ENCODE results near the gene IFNA13. TPM values are rescaled to one million over a fixed set of nuclear protein-coding genes. Genes with fewer than 3 reads are reported as not detected.

IFNA13 gene
- total RNA-seq, 4 donors from 2014 or later = not detected

DNA sequence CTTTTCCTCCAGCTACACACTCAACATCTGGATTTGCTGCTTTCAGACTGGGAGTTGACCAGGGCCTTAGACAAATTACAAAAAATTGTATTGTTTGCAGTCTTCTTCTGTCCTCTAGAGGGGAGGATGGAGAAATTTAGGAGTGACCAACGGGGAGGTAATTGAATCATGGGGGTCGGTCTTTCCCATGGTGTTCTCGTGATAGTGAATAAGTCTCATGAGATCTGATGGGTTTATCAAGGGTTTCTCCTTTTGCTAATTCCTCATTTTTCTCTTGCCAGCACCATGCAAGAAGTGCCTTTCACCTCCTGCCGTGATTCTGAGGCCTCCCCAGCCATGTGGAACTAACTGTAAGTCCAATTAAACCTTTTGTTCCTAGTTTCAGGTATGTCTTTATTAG is 45.3 kb upstream of the IFNA13 start:
- H3K9me3 ChIP-seq = no peaks in the 10 kb centered on the region
- peaks cover 0 to 26% (median 8%) of the 10 kb centered on the region in 4 donors for H3K4me1 ChIP-seq
- intact Hi-C loops (cut with DNase I; ENCODE audit: low total_unique reads) (no loop called here), in situ Hi-C loops (cut with MboI; ENCODE audit: low pct_ligation_motif_present in 1 of 4, low pct_unique_long_range_greater_than_20kb in 1 of 4, low sequenced_read_pairs in 3 of 4) (no loop called here)
- TF ChIP-seq POLR2AphosphoS5 (IDR thresholded peaks at IDR 0.05) = no peak
- TF ChIP-seq, protein P1, sequence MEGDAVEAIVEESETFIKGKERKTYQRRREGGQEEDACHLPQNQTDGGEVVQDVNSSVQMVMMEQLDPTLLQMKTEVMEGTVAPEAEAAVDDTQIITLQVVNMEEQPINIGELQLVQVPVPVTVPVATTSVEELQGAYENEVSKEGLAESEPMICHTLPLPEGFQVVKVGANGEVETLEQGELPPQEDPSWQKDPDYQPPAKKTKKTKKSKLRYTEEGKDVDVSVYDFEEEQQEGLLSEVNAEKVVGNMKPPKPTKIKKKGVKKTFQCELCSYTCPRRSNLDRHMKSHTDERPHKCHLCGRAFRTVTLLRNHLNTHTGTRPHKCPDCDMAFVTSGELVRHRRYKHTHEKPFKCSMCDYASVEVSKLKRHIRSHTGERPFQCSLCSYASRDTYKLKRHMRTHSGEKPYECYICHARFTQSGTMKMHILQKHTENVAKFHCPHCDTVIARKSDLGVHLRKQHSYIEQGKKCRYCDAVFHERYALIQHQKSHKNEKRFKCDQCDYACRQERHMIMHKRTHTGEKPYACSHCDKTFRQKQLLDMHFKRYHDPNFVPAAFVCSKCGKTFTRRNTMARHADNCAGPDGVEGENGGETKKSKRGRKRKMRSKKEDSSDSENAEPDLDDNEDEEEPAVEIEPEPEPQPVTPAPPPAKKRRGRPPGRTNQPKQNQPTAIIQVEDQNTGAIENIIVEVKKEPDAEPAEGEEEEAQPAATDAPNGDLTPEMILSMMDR (IDR thresholded peaks at IDR 0.05) = no peak
- no peak for TF ChIP-seq POLR2A (IDR thresholded peaks at IDR 0.05)
- no peak for TF ChIP-seq EP300 (IDR thresholded peaks at IDR 0.05; ENCODE audit: low read depth)
- WGBS, 2 donors (ENCODE audit: low coverage in 1 of 2) = 75 to 82% methylated on average over 3 to 4 of the region's 4 CpGs
- H3K27me3 ChIP-seq = no peaks in the 10 kb centered on the region
- H3K27ac ChIP-seq = no peak overlapping the region
- H3K4me3 ChIP-seq = no peak overlapping the region
- no peak for DNase-seq
- H3K36me3 ChIP-seq = no peaks in the 10 kb centered on the region

DNA sequence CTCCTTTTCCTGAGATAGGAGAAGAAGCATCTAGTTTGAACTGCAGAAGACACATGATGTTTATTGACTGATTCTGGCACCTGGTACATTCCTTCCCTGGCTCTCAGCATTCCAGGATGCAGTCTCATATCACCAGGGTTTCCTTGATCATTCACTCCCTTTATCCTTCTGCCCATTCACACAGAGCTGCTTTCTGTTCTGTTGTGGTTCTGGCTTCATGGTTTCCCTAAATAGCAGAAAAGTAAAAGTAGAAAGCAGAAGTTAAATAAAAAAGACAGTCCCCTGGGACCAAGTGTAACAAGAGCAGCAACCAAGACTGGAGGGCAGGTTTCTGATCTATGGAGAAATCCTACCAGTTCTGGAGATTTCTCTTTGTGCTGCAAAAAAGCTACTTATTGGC is 44.2 kb upstream of the IFNA13 start:
- in situ Hi-C loops (cut with MboI; ENCODE audit: low pct_ligation_motif_present in 1 of 4, low pct_unique_long_range_greater_than_20kb in 1 of 4, low sequenced_read_pairs in 3 of 4) (no loop called here), intact Hi-C loops (cut with DNase I; ENCODE audit: low total_unique reads) (no loop called here)
- Histone ChIP-seq H3K27me3 (no peaks in the 10 kb centered on the region), H3K36me3 (no peaks in the 10 kb centered on the region), H3K4me3 (no peak overlapping the region), H3K27ac (no peak overlapping the region), H3K4me1 (peaks cover 0 to 26% (median 8%) of the 10 kb centered on the region in 4 donors), H3K9me3 (no peaks in the 10 kb centered on the region)
- no peak for DNase-seq
- TF ChIP-seq, protein P1 (IDR thresholded peaks at IDR 0.05) = no peak
- TF ChIP-seq POLR2AphosphoS5 (IDR thresholded peaks at IDR 0.05) (no peak), POLR2A (IDR thresholded peaks at IDR 0.05) (no peak), EP300 (IDR thresholded peaks at IDR 0.05; ENCODE audit: low read depth) (no peak)

DNA sequence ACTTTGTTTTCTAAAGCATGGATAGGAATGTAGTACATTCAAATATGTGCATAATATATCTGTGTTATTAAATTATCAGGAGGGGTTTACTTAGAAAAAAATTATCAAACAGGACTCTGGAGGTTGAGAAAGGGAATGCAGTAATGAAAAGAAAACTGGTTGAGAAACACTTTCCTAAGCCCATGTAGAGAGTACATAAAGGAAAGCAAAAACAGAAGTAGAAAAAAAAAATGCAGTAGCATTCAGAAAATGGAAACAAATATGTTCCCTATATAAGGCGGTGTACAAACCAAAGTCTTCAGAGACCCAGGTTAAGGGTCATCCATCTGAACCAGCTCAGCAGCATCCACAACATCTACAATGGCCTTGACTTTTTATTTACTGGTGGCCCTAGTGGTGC is 41.0 kb upstream of the IFNA13 start, which contains the start of gene IFNA8:
Gene IFNA8 (plus strand): TSS at position 301 of the 400 bp plus-strand sequence. CDS start 60 bp downstream, at position 361.
- TF ChIP-seq EP300 (IDR thresholded peaks at IDR 0.05; ENCODE audit: low read depth) (no peak), POLR2AphosphoS5 (IDR thresholded peaks at IDR 0.05) (no peak), POLR2A (IDR thresholded peaks at IDR 0.05) (no peak)
- TF ChIP-seq, protein P1 (IDR thresholded peaks at IDR 0.05) = no peak
- in situ Hi-C loops (cut with MboI; ENCODE audit: low pct_ligation_motif_present in 1 of 4, low pct_unique_long_range_greater_than_20kb in 1 of 4, low sequenced_read_pairs in 3 of 4) = no loop called here
- Histone ChIP-seq H3K4me3 (no peak within 1 kb of the TSS), H3K27ac (no peak within 1 kb of the TSS), H3K4me1 (peaks cover 0 to 4% (median 2%) of the 10 kb centered on the region in 4 donors), H3K9me3 (no peaks in the 10 kb centered on the region), H3K27me3 (no peaks in the 10 kb centered on the region), H3K36me3 (no peaks in the 10 kb centered on the region)
- intact Hi-C loops (cut with DNase I; ENCODE audit: low total_unique reads) = no loop called here
- DNase-seq = no peak
- 69 to 100% methylated on average over 1 of the region's 1 CpG for WGBS, 2 donors (ENCODE audit: low coverage in 1 of 2)

DNA sequence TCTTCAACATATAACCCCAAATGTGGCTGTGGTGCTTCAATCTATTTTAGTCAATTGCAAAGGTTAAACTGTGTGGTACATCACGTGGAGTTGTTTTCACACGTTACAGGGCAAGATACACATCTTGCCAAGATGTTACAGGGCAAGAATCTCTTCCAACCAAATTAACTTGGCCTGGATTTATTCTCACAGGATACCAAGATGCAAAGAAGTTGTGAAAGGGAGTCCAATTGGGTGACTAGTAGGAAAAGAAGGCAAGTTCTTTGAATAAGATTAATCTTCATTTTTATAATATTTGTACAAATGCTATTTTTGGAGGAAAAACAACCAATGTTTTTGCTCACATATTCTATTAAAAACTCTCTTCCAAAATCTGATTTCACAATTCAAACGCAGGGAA is 36.3 kb upstream of the IFNA13 start:
- in situ Hi-C loops (cut with MboI; ENCODE audit: low pct_ligation_motif_present in 1 of 4, low pct_unique_long_range_greater_than_20kb in 1 of 4, low sequenced_read_pairs in 3 of 4) (no loop called here), intact Hi-C loops (cut with DNase I; ENCODE audit: low total_unique reads) (no loop called here)
- no peaks in the 10 kb centered on the region for H3K36me3 ChIP-seq
- H3K27me3 ChIP-seq = peaks cover 37% of the 10 kb centered on the region
- H3K4me3 ChIP-seq = no peak overlapping the region
- H3K4me1 ChIP-seq = peaks cover 5 to 14% (median 12%) of the 10 kb centered on the region in 4 donors
- no peak overlapping the region for H3K27ac ChIP-seq
- WGBS, 2 donors (ENCODE audit: low coverage in 1 of 2) = 51 to 52% methylated on average over 3 of the region's 3 CpGs
- TF ChIP-seq, protein P1 (IDR thresholded peaks at IDR 0.05) = no peak
- no peak for TF ChIP-seq POLR2A (IDR thresholded peaks at IDR 0.05)
- no peak for TF ChIP-seq EP300 (IDR thresholded peaks at IDR 0.05; ENCODE audit: low read depth)
- TF ChIP-seq POLR2AphosphoS5 (IDR thresholded peaks at IDR 0.05) = no peak
- no peak for DNase-seq
- H3K9me3 ChIP-seq = no peaks in the 10 kb centered on the region
